Liver (tissue), 3 donors: ENCODE results near the gene PCDHB12.

Experiments used
- ATF3 ChIP-seq: IDR thresholded peaks from 2 replicates; pipeline ENCODE4 v1.6.1; 2016; ENCODE audit warnings: antibody characterized with exemption
- CTCF ChIP-seq: fragments of 150-350 bp; IDR thresholded peaks from 2 replicates; pipeline ENCODE4 v1.5.1; 2017; ENCODE audit warnings: improper control_type of control experiment, low read depth, low read length; ENCODE audit not compliant: missing input control
- EGR1 ChIP-seq, 2 donors: IDR thresholded peaks; 2 replicates each; pipeline ENCODE4 v1.6.1; 2016 to 2018; ENCODE audit warnings: antibody characterized with exemption in 2 of 2, low read depth in 2 of 2
- GABPA ChIP-seq, 2 donors: IDR thresholded peaks in 1 of 2; conservative IDR thresholded peaks in 1 of 2; 2 replicates each; pipeline ENCODE4 v1.6.1; 2016; ENCODE audit warnings: antibody characterized with exemption in 2 of 2, mild to moderate bottlenecking in 1 of 2, moderate library complexity in 1 of 2
- HNF4A ChIP-seq, 2 donors: conservative IDR thresholded peaks; 2 replicates each; pipeline ENCODE4 v1.6.1; 2016; ENCODE audit warnings: antibody characterized with exemption in 2 of 2, mild to moderate bottlenecking in 2 of 2
- JUND ChIP-seq, 2 donors: IDR thresholded peaks; 2 replicates each; pipeline ENCODE4 v1.6.1; 2016; ENCODE audit warnings: antibody characterized with exemption in 2 of 2
- MAX ChIP-seq: IDR thresholded peaks from 2 replicates; pipeline ENCODE4 v1.6.1; 2016; ENCODE audit warnings: antibody characterized with exemption
- RAD21 ChIP-seq, 2 donors: IDR thresholded peaks; 2 replicates each; pipeline ENCODE4 v1.6.1; 2016; ENCODE audit warnings: antibody characterized with exemption in 2 of 2, mild to moderate bottlenecking in 2 of 2
- RXRA ChIP-seq, 2 donors: IDR thresholded peaks; 2 replicates each; pipeline ENCODE4 v1.6.1; 2017 to 2018; ENCODE audit warnings: antibody characterized with exemption in 2 of 2, mild to moderate bottlenecking in 1 of 2
- SP1 ChIP-seq: IDR thresholded peaks from 2 replicates; pipeline ENCODE4 v1.6.1; 2018; ENCODE audit warnings: antibody characterized with exemption, mild to moderate bottlenecking
- TAF1 ChIP-seq: conservative IDR thresholded peaks from 2 replicates; pipeline ENCODE4 v1.6.1; 2016; ENCODE audit warnings: antibody characterized with exemption, mild to moderate bottlenecking
- YY1 ChIP-seq: IDR thresholded peaks from 2 replicates; pipeline ENCODE4 v1.6.1; 2016; ENCODE audit warnings: antibody characterized with exemption, mild to moderate bottlenecking
- TF ChIP-seq, protein P1 (sequence below): IDR thresholded peaks from 2 replicates; pipeline ENCODE4 v1.6.1; 2016; ENCODE audit warnings: antibody characterized with exemption, mild to moderate bottlenecking
- TF ChIP-seq, protein P2 (sequence below): IDR thresholded peaks from 2 replicates; pipeline ENCODE4 v1.6.1; 2016; ENCODE audit warnings: antibody characterized with exemption
- donor health status: healthy.
- donor health status: healthy.

DNA sequence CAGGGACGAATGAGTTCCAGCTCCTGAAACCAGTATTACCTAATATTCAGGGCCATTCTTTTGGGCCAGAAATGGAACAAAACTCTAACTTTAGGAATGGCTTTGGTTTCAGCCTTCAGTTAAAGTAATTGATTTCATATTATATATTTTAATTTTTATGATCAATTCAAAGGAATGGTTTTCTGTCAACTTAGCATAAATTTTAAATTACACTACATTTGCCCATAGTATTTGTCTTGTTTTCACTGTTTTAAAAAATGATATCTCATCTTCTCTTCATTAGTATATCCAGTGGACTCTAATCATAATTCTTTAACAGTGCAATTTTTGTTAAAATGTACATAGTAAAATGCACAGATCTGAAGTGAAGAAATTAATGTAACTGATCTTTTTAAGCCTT, 28.2 kb upstream of the PCDHB12 start:
- TF ChIP-seq, protein P1, sequence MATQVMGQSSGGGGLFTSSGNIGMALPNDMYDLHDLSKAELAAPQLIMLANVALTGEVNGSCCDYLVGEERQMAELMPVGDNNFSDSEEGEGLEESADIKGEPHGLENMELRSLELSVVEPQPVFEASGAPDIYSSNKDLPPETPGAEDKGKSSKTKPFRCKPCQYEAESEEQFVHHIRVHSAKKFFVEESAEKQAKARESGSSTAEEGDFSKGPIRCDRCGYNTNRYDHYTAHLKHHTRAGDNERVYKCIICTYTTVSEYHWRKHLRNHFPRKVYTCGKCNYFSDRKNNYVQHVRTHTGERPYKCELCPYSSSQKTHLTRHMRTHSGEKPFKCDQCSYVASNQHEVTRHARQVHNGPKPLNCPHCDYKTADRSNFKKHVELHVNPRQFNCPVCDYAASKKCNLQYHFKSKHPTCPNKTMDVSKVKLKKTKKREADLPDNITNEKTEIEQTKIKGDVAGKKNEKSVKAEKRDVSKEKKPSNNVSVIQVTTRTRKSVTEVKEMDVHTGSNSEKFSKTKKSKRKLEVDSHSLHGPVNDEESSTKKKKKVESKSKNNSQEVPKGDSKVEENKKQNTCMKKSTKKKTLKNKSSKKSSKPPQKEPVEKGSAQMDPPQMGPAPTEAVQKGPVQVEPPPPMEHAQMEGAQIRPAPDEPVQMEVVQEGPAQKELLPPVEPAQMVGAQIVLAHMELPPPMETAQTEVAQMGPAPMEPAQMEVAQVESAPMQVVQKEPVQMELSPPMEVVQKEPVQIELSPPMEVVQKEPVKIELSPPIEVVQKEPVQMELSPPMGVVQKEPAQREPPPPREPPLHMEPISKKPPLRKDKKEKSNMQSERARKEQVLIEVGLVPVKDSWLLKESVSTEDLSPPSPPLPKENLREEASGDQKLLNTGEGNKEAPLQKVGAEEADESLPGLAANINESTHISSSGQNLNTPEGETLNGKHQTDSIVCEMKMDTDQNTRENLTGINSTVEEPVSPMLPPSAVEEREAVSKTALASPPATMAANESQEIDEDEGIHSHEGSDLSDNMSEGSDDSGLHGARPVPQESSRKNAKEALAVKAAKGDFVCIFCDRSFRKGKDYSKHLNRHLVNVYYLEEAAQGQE = no peak
- TF ChIP-seq CTCF (no peak), YY1 (no peak), RAD21 (IDR thresholded peaks at IDR 0.05) (no peak), GABPA (IDR thresholded peaks at IDR 0.05 in 1 of 2, conservative IDR thresholded peaks at IDR 0.05 in 1 of 2) (no peak), MAX (no peak), SP1 (no peak), TAF1 (no peak), ATF3 (no peak), EGR1 (IDR thresholded peaks at IDR 0.05; ENCODE audit: low read depth in 2 of 2) (no peak), JUND (IDR thresholded peaks at IDR 0.05) (no peak), RXRA (IDR thresholded peaks at IDR 0.05) (no peak), HNF4A (conservative IDR thresholded peaks at IDR 0.05) (no peak)
- TF ChIP-seq, protein P2, sequence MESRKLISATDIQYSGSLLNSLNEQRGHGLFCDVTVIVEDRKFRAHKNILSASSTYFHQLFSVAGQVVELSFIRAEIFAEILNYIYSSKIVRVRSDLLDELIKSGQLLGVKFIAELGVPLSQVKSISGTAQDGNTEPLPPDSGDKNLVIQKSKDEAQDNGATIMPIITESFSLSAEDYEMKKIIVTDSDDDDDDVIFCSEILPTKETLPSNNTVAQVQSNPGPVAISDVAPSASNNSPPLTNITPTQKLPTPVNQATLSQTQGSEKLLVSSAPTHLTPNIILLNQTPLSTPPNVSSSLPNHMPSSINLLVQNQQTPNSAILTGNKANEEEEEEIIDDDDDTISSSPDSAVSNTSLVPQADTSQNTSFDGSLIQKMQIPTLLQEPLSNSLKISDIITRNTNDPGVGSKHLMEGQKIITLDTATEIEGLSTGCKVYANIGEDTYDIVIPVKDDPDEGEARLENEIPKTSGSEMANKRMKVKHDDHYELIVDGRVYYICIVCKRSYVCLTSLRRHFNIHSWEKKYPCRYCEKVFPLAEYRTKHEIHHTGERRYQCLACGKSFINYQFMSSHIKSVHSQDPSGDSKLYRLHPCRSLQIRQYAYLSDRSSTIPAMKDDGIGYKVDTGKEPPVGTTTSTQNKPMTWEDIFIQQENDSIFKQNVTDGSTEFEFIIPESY = no peak
